Stimulated activated naive CD8-positive, alpha-beta T cell treated with anti-CD3 and anti-CD28 coated beads, Interleukin-15, Interleukin-2, amounts not matched to agents 100 U/mL and 50 U/mL, for 24 hours (primary cell): ENCODE results near the gene DRD3.

Source experiments
- ATAC-seq: fragments of 150-1000 bp; cut with Tn5 transposase; one replicate; pipeline ENCODE4 v1.10.0; 2021
- DNase-seq: peaks from one replicate; pipeline ENCODE4 v3.0.0; 2021

DRD3 gene

GRCh38 chr3:114179575-114179974 lies 723 bp upstream of the DRD3 start:
- DNase-seq = no peak
- ATAC-seq = peak; percentile 46

- ATAC-seq (no peak), DNase-seq (no peak)
Observed at GRCh38 chr3:114176890-114177289, 2.0 kb downstream of the DRD3 start.

- ATAC-seq (no peak), DNase-seq (no peak)
Observed at GRCh38 chr3:114176487-114176886, 2.4 kb downstream of the DRD3 start.

- DNase-seq (no peak), ATAC-seq (no peak)
Observed at GRCh38 chr3:114175204-114175987, 3.5 kb downstream of the DRD3 start.

- no peak for DNase-seq
- no peak for ATAC-seq
Observed at GRCh38 chr3:114171677-114172076, 7.2 kb downstream of the DRD3 start.

GRCh38 chr3:114168150-114168549 lies 10.7 kb downstream of the DRD3 start:
- ATAC-seq (no peak), DNase-seq (no peak)

- ATAC-seq = no peak
- no peak for DNase-seq
Observed at GRCh38 chr3:114157321-114157720, 21.5 kb downstream of the DRD3 start.

GRCh38 chr3:114155370-114155821 lies 23.5 kb downstream of the DRD3 start:
- ATAC-seq (no peak), DNase-seq (peak; percentile 40)

- DNase-seq = no peak
Observed at GRCh38 chr3:114154321-114154821, 24.5 kb downstream of the DRD3 start.

GRCh38 chr3:114152519-114153151 lies 26.2 kb downstream of the DRD3 start:
- peak; percentile 89 for DNase-seq
- peak; percentile 90 for ATAC-seq

More at GRCh38 chr3:114154321-114154821, 24.5 kb downstream of the DRD3 start:
- ATAC-seq = no peak

GRCh38 chr3:114151091-114151490 lies 27.8 kb downstream of the DRD3 start:
- ATAC-seq = no peak
- DNase-seq = no peak

- no peak for ATAC-seq
- no peak for DNase-seq
Observed at GRCh38 chr3:114147251-114147650, 31.6 kb downstream of the DRD3 start.

- ATAC-seq (peak; percentile 99), DNase-seq (peak; percentile 36)
Observed at GRCh38 chr3:114144909-114145688, 33.8 kb downstream of the DRD3 start.

- ATAC-seq (no peak), DNase-seq (no peak)
Observed at GRCh38 chr3:114143817-114144216, 35.0 kb downstream of the DRD3 start.

GRCh38 chr3:114139836-114140235 lies 39.0 kb downstream of the DRD3 start:
- ATAC-seq (no peak), DNase-seq (no peak)

GRCh38 chr3:114133947-114134346 lies 44.9 kb downstream of the DRD3 start:
- DNase-seq (no peak), ATAC-seq (no peak)

- ATAC-seq = no peak
Observed at GRCh38 chr3:114132500-114132899, 46.4 kb downstream of the DRD3 start.

GRCh38 chr3:114128826-114129225 lies 50.0 kb downstream of the DRD3 start:
- DNase-seq (no peak), ATAC-seq (no peak)

More at GRCh38 chr3:114132500-114132899, 46.4 kb downstream of the DRD3 start:
- DNase-seq = no peak

GRCh38 chr3:114128231-114128630 lies 50.6 kb downstream of the DRD3 start:
- DNase-seq (no peak), ATAC-seq (peak; percentile 19)

GRCh38 chr3:114127517-114127916 lies 51.3 kb downstream of the DRD3 start:
- DNase-seq (no peak), ATAC-seq (no peak)

- ATAC-seq (no peak), DNase-seq (no peak)
Observed at GRCh38 chr3:114126461-114126860, 52.4 kb downstream of the DRD3 start.

- no peak for DNase-seq
- ATAC-seq = no peak
Observed at GRCh38 chr3:114122027-114122709, 56.7 kb downstream of the DRD3 start.
